ENCODE data around the gene MAG. TPM values are rescaled to one million over a fixed set of nuclear protein-coding genes. Genes with fewer than 3 reads are reported as not detected.
A peak's percentile ranks its signal among the peaks of the same experiment; 100 is the strongest.

The MAG gene
- total and polyA plus RNA-seq, 2 of the 13 experiments (the other 11 are each of a cell fraction or from before 2014, with no cell fraction given): 0.20 to 1.3 TPM

DNA sequence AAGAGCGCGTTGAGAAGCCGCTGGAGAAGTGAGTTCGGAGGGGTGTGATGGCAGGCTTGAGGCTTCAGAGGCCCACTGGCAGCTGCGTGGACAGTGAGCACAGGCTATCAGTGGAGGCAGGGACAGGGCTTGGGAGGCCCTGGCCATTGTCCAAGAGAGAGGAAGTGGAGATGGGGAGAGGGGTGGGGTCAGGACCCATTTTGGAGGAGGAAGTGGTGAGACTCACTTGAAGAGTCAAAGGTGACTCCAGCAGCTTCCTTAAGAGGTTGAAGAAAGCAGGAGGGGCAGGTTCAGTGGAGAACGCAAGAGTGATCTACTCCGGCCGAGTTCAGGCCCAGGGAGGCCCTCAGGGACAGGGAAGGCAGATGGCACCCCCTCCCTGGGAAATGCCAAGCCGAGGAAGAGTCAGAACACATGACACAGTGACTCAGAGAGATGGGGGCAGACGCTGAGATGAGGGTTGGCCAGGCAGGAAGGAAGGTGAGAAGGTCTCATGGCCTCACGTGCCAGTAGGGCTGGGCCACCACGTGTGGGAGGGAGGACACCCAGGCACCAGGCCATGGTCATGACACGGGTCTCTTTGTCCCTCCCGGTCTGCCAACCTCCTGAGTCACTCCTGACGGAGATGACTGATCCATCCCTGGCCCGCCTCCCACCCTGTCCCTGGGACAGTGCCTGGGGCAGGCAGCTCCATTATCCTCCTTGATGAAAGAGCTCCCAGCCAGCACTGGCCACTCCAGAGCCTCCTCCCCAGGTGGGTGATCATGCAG lies 26.9 kb downstream of the MAG start (continued):
- TF ChIP-seq SNAPC4 (CRISPR knock-in tag; IDR thresholded peaks at IDR 0.05): no peak
- no peak for TF ChIP-seq PHF20 (CRISPR knock-in tag; IDR thresholded peaks at IDR 0.05)
- no peak for TF ChIP-seq GMEB1 (CRISPR knock-in tag; IDR thresholded peaks at IDR 0.05; ENCODE audit: borderline replicate concordance)
- TF ChIP-seq GLI4 (CRISPR knock-in tag; IDR thresholded peaks at IDR 0.05; ENCODE audit: borderline replicate concordance): no peak
- TF ChIP-seq ZNF572 (CRISPR knock-in tag; IDR thresholded peaks at IDR 0.05): no peak
- peak; percentile 65; the same call in 1 of the 2 replicates for TF ChIP-seq ETV5 (CRISPR knock-in tag; IDR thresholded peaks at IDR 0.05; ENCODE audit: borderline replicate concordance)
- no peak for TF ChIP-seq RFX5 (IDR thresholded peaks at IDR 0.05; ENCODE audit: low read depth, low read length)
- no peak for TF ChIP-seq CENPX (CRISPR knock-in tag; IDR thresholded peaks at IDR 0.05)
- TF ChIP-seq ZNF550 (CRISPR knock-in tag; IDR thresholded peaks at IDR 0.05; ENCODE audit: borderline replicate concordance): no peak
- TF ChIP-seq ZNF496 (CRISPR knock-in tag; IDR thresholded peaks at IDR 0.05; ENCODE audit: insufficient replicate concordance): no peak
- TF ChIP-seq, protein P1, sequence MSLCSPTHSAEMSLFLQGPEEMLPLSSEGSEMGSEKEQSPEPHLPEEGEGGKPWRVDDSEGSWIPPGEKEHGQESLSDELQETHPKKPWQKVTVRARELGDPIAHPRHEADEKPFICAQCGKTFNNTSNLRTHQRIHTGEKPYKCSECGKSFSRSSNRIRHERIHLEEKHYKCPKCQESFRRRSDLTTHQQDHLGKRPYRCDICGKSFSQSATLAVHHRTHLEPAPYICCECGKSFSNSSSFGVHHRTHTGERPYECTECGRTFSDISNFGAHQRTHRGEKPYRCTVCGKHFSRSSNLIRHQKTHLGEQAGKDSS (CRISPR knock-in tag; IDR thresholded peaks at IDR 0.05; ENCODE audit: borderline replicate concordance, low read depth): no peak
- no peak for TF ChIP-seq KLF16 (CRISPR knock-in tag; IDR thresholded peaks at IDR 0.05)
- no peak for TF ChIP-seq ZBTB7A (CRISPR knock-in tag; IDR thresholded peaks at IDR 0.05)
- no peak for TF ChIP-seq ZXDC (CRISPR knock-in tag; IDR thresholded peaks at IDR 0.05)
- TF ChIP-seq RXRA (CRISPR knock-in tag; IDR thresholded peaks at IDR 0.05): no peak; the same call in 1 of the 2 replicates
- TF ChIP-seq, protein P2, sequence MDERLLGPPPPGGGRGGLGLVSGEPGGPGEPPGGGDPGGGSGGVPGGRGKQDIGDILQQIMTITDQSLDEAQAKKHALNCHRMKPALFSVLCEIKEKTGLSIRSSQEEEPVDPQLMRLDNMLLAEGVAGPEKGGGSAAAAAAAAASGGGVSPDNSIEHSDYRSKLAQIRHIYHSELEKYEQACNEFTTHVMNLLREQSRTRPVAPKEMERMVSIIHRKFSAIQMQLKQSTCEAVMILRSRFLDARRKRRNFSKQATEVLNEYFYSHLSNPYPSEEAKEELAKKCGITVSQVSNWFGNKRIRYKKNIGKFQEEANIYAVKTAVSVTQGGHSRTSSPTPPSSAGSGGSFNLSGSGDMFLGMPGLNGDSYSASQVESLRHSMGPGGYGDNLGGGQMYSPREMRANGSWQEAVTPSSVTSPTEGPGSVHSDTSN (CRISPR knock-in tag; IDR thresholded peaks at IDR 0.05): no peak
- TF ChIP-seq ATAD3A (CRISPR knock-in tag; IDR thresholded peaks at IDR 0.05): no peak
